IMR-90 (cell line): ENCODE measurements around the gene PLXNB1. TPM values are rescaled to one million over a fixed set of nuclear protein-coding genes. Genes with fewer than 3 reads are reported as not detected.

Experiments used
- ATAC-seq: fragments of 200-7000 bp; cut with Tn5 transposase; 2 replicates; pipeline ENCODE4 v1.9.1; 2020; ENCODE audit warnings: low read depth, mild to moderate bottlenecking, moderate library complexity
- BruUV-seq: library from RNA; stranded (reverse); fragments of 400-500 nt; replicated peaks from 2 replicates; lab custom pipeline; 2021; lab: Mats Ljungman, UMichigan
- CTCF ChIA-PET: fragments of 300-600 bp; formaldehyde crosslinking; extraction: SDS; loops from one replicate; lab custom pipeline; 2021; ENCODE audit warnings: antibody characterized with exemption; lab: Yijun Ruan, JAX
- POLR2A ChIA-PET: fragments of 300-600 bp; sonication (Branson Sonifier 250); formaldehyde crosslinking; loops from one replicate; lab custom pipeline; 2022; ENCODE audit warnings: antibody characterized with exemption; ENCODE audit not compliant: unreplicated experiment; lab: Charles Lee
- DNase-seq: peaks from one replicate; pipeline ENCODE4 v3.0.0; 2013
- H2AFZ ChIP-seq: replicated peaks from 2 replicates; pipeline ENCODE3; 2013; ENCODE audit warnings: low read length, mild to moderate bottlenecking; ENCODE audit not compliant: poor library complexity
- H2AK5ac ChIP-seq: 2 replicates; pipeline ENCODE4 v1.6.1; 2013; ENCODE audit warnings: low read depth, low read length, inconsistent platforms
- H2AK9ac ChIP-seq: replicated peaks from 2 replicates; pipeline ENCODE3; 2013; ENCODE audit warnings: mild to moderate bottlenecking, low read depth, low read length, moderate library complexity; ENCODE audit not compliant: poor library complexity
- H2BK120ac ChIP-seq: 2 replicates; pipeline ENCODE4 v1.6.1; 2013; ENCODE audit warnings: low read depth, low read length, inconsistent platforms
- H2BK15ac ChIP-seq: 3 replicates; pipeline ENCODE4 v1.6.1; 2013; ENCODE audit warnings: low read depth, low read length, inconsistent platforms
- H2BK20ac ChIP-seq: 2 replicates; pipeline ENCODE4 v1.6.1; 2013; ENCODE audit warnings: low read depth, mild to moderate bottlenecking, inconsistent platforms, low read length, moderate library complexity
- H2BK5ac ChIP-seq: 2 replicates; pipeline ENCODE4 v1.6.1; 2013; ENCODE audit warnings: mild to moderate bottlenecking, low read depth, low read length, inconsistent platforms; ENCODE audit not compliant: poor library complexity, severe bottlenecking
- H3K14ac ChIP-seq: replicated peaks from 2 replicates; pipeline ENCODE4 v1.6.1; 2013; ENCODE audit warnings: low read depth, low read length, inconsistent platforms
- H3K18ac ChIP-seq: 2 replicates; pipeline ENCODE4 v1.6.1; 2013; ENCODE audit warnings: low read depth, low read length, control low read depth
- H3K23ac ChIP-seq: 2 replicates; pipeline ENCODE4 v1.6.1; 2013; ENCODE audit warnings: low read depth, low read length, inconsistent platforms
- H3K27ac ChIP-seq: 2 replicates; pipeline ENCODE4 v1.5.1; 2013; ENCODE audit warnings: mild to moderate bottlenecking, control low read depth, low read length; ENCODE audit not compliant: insufficient read depth
- H3K27me3 ChIP-seq: 2 replicates; pipeline ENCODE4 v1.6.1; 2013; ENCODE audit warnings: low read length; ENCODE audit not compliant: control insufficient read depth, insufficient read depth
- H3K36me3 ChIP-seq: 2 replicates; pipeline ENCODE4 v1.6.1; 2013; ENCODE audit warnings: low read length, mixed read lengths; ENCODE audit not compliant: control insufficient read depth, insufficient read depth
- H3K4ac ChIP-seq: 2 replicates; pipeline ENCODE4 v1.6.1; 2013; ENCODE audit warnings: low read depth, low read length, inconsistent platforms
- H3K4me1 ChIP-seq: 2 replicates; pipeline ENCODE4 v1.6.1; 2013; ENCODE audit warnings: low read length, mixed read lengths; ENCODE audit not compliant: control insufficient read depth, insufficient read depth
- H3K4me2 ChIP-seq: 2 replicates; pipeline ENCODE4 v1.6.1; 2013; ENCODE audit warnings: low read depth, mild to moderate bottlenecking, control low read depth, low read length, moderate library complexity
- H3K4me3 ChIP-seq: 2 replicates; pipeline ENCODE4 v1.5.1; 2013; ENCODE audit warnings: low read depth, mild to moderate bottlenecking, control low read depth, low read length, moderate library complexity; ENCODE audit not compliant: insufficient read depth
- H3K56ac ChIP-seq: 2 replicates; pipeline ENCODE4 v1.6.1; 2013; ENCODE audit warnings: low read length, inconsistent platforms; ENCODE audit not compliant: insufficient read depth; ENCODE audit errors: extremely low read depth
- H3K79me1 ChIP-seq, 2 experiments: 2 replicates each; pipeline ENCODE4 v1.6.1; 2013; ENCODE audit warnings: low read length in 2 of 2, inconsistent platforms in 1 of 2, low read depth in 1 of 2
- H3K9ac ChIP-seq: 2 replicates; pipeline ENCODE4 v1.6.1; 2013; ENCODE audit warnings: low read depth, low read length, control low read depth
- H3K9me1 ChIP-seq: 2 replicates; pipeline ENCODE4 v1.6.1; 2013; ENCODE audit warnings: low read length, inconsistent platforms; ENCODE audit not compliant: insufficient read depth
- H3K9me3 ChIP-seq: 2 replicates; pipeline ENCODE4 v1.6.1; 2013; ENCODE audit warnings: low read length; ENCODE audit not compliant: control insufficient read depth, insufficient read depth
- H4K20me1 ChIP-seq: 2 replicates; pipeline ENCODE4 v1.6.1; 2013; ENCODE audit warnings: low read length, inconsistent platforms; ENCODE audit not compliant: insufficient read depth
- H4K5ac ChIP-seq: 2 replicates; pipeline ENCODE4 v1.6.1; 2013; ENCODE audit warnings: mild to moderate bottlenecking, low read depth, low read length, control low read depth
- H4K8ac ChIP-seq, 2 experiments: 2 replicates each; pipeline ENCODE4 v1.6.1; 2013; ENCODE audit warnings: low read depth in 2 of 2, low read length in 2 of 2, control low read depth in 1 of 2, inconsistent platforms in 1 of 2
- H4K91ac ChIP-seq: 2 replicates; pipeline ENCODE4 v1.6.1; 2013; ENCODE audit warnings: low read depth, low read length, inconsistent platforms; ENCODE audit not compliant: insufficient read depth
- BHLHE40 ChIP-seq: fragments of 150-350 bp; IDR thresholded peaks from 2 replicates; pipeline ENCODE4 v1.6.1; 2016; ENCODE audit warnings: mild to moderate bottlenecking, low read depth, low read length
- CEBPB ChIP-seq: IDR thresholded peaks from 2 replicates; pipeline ENCODE4 v1.6.1; 2012; ENCODE audit warnings: low read depth, low read length, improper control_type of control experiment
- ELK1 ChIP-seq: fragments of 150-350 bp; IDR thresholded peaks from 2 replicates; pipeline ENCODE4 v1.6.1; 2016; ENCODE audit warnings: low read depth, mild to moderate bottlenecking, low read length, moderate library complexity, borderline replicate concordance
- FOS ChIP-seq: fragments of 150-350 bp; IDR thresholded peaks from 2 replicates; pipeline ENCODE4 v1.6.1; 2016; ENCODE audit warnings: low read depth, low read length
- MAFK ChIP-seq: IDR thresholded peaks from 2 replicates; pipeline ENCODE4 v1.6.1; 2012; ENCODE audit warnings: low read depth, low read length, improper control_type of control experiment
- MAZ ChIP-seq: IDR thresholded peaks from 2 replicates; pipeline ENCODE4 v1.6.1; 2012; ENCODE audit warnings: low read depth, mild to moderate bottlenecking, low read length, improper control_type of control experiment, moderate library complexity, borderline replicate concordance
- NFE2L2 ChIP-seq: fragments of 150-350 bp; IDR thresholded peaks from 2 replicates; pipeline ENCODE4 v1.6.1; 2016; ENCODE audit warnings: low read depth, mild to moderate bottlenecking, low read length
- POLR2A ChIP-seq: IDR thresholded peaks from 2 replicates; pipeline ENCODE4 v1.6.1; 2012; ENCODE audit warnings: mild to moderate bottlenecking, low read depth, low read length
- RAD21 ChIP-seq: IDR thresholded peaks from 2 replicates; pipeline ENCODE4 v1.6.1; 2012; ENCODE audit warnings: low read length, improper control_type of control experiment
- RCOR1 ChIP-seq: IDR thresholded peaks from 2 replicates; pipeline ENCODE4 v1.6.1; 2012; ENCODE audit warnings: mild to moderate bottlenecking, low read length, improper control_type of control experiment; ENCODE audit not compliant: insufficient replicate concordance
- RFX5 ChIP-seq: IDR thresholded peaks from 2 replicates; pipeline ENCODE4 v1.8.0; 2012; ENCODE audit warnings: low read depth, mild to moderate bottlenecking, low read length, moderate library complexity
- SMC3 ChIP-seq: fragments of 150-350 bp; IDR thresholded peaks from 2 replicates; pipeline ENCODE4 v1.6.1; 2016; ENCODE audit warnings: low read depth, mild to moderate bottlenecking, antibody characterized with exemption, low read length, moderate library complexity
- USF2 ChIP-seq: fragments of 150-350 bp; IDR thresholded peaks from 2 replicates; pipeline ENCODE4 v1.6.1; 2017; ENCODE audit warnings: mild to moderate bottlenecking, antibody characterized with exemption, low read length, low read depth
- dilution Hi-C: fragments of 300-500 bp; cut with HindIII; formaldehyde crosslinking; loops from one replicate; pipeline ENCODE4 v1.14.3; 2018; ENCODE audit warnings: low sequenced_read_pairs; ENCODE audit not compliant: unreplicated experiment
- in situ Hi-C: fragments of 300-500 bp; cut with MboI; formaldehyde crosslinking; loops from 3 replicates; pipeline ENCODE4 v1.14.3; 2019; ENCODE audit warnings: low sequenced_read_pairs, inconsistent platforms, mixed read lengths
- intact Hi-C: fragments of 100-400 bp; cut with micrococcal nuclease; formaldehyde crosslinking; loops from 2 replicates; pipeline ENCODE4 v1.10.0; 2022
- polyA plus RNA-seq, 3 experiments: library from polyadenylated mRNA; depleted of rRNA; stranded (reverse); fragments of >200 nt; gene quantifications; 2 replicates each; pipeline ENCODE4 v1.2.3, GENCODE V29; 2012; ENCODE audit warnings: low replicate concordance in 1 of 3
- total RNA-seq: library from RNA; depleted of rRNA; stranded (reverse); fragments of >200 nt; gene quantifications from 2 replicates; pipeline ENCODE4 v1.2.3, GENCODE V29; 2012

Gene PLXNB1
- total and polyA plus RNA-seq, 2 of the 4 experiments (the other 2 are of a cell fraction): 5.2 to 25.3 TPM

GRCh38 chr3:48361928-48362327, 68.0 kb downstream of the PLXNB1 start:
- no TSS peak for BruUV-seq
- H3K4me1 ChIP-seq: no peaks in the 10 kb centered on the region

More at GRCh38 chr3:48361928-48362327, 68.0 kb downstream of the PLXNB1 start:
- Histone ChIP-seq H3K56ac (no peak overlapping the region), H3K23ac (no peak overlapping the region), H2AFZ (no peak overlapping the region), H3K27ac (no peak overlapping the region), H2BK120ac (no peak overlapping the region), H2AK9ac (no peak overlapping the region), H4K20me1 (no peaks in the 10 kb centered on the region), H4K5ac (no peak overlapping the region), H3K4me2 (no peak overlapping the region), H3K14ac (no peak overlapping the region), H2BK5ac (no peak overlapping the region), H3K79me1 (no peaks in the 10 kb centered on the region), H3K18ac (no peak overlapping the region), H3K4ac (no peak overlapping the region), H2AK5ac (no peak overlapping the region), H3K9me3 (peaks cover under 1% of the 10 kb centered on the region), H2BK20ac (no peak overlapping the region), H3K9ac (no peak overlapping the region), H2BK15ac (no peak overlapping the region), H3K27me3 (peaks cover 12% of the 10 kb centered on the region), H3K9me1 (no peaks in the 10 kb centered on the region), H4K8ac (no peak overlapping the region), H4K91ac (no peak overlapping the region), H3K36me3 (no peaks in the 10 kb centered on the region), H3K4me3 (no peak overlapping the region)
- intact Hi-C loops: no loop called here
- TF ChIP-seq RCOR1 (no peak), POLR2A (no peak), MAFK (no peak), BHLHE40 (no peak), FOS (no peak), NFE2L2 (no peak), USF2 (no peak), RFX5 (no peak), RAD21 (no peak), SMC3 (no peak), CEBPB (no peak), ELK1 (no peak), MAZ (no peak)
- dilution Hi-C loops: no loop called here
- ChIA-PET POLR2A (no interaction called here), CTCF (no interaction called here)
- ATAC-seq (no peak), DNase-seq (no peak)
- in situ Hi-C loops: no loop called here
